DMS79 treated with DMSO at 0.1 percent for 48 hours (cell line): Measurements from ENCODE around the gene ZNF469.

Experiments used
- DNase-seq: peaks from one replicate; lab custom pipeline; 2025; lab: John Stamatoyannopoulos, UW

The ZNF469 gene

GRCh38 chr16:88428616-88429386, 46.0 kb downstream of the ZNF469 start:
- no peak for DNase-seq

- DNase-seq: no peak
Measured at GRCh38 chr16:88429387-88430184, 46.8 kb downstream of the ZNF469 start.

GRCh38 chr16:88430185-88430523, 47.4 kb downstream of the ZNF469 start:
- no peak for DNase-seq

GRCh38 chr16:88430524-88431446, 48.0 kb downstream of the ZNF469 start:
- no peak for DNase-seq

GRCh38 chr16:88431651-88432050, 48.9 kb downstream of the ZNF469 start:
- no peak for DNase-seq

GRCh38 chr16:88432174-88432573, 49.4 kb downstream of the ZNF469 start:
- no peak for DNase-seq
